Neutrophil (primary cell): Measurements from ENCODE around the gene RAD51B.

Experiments used
- H3K27ac ChIP-seq: fragments of 200-600 bp; sonication (generic); 2 replicates; pipeline ENCODE4 v1.5.1; 2016; ENCODE audit warnings: mild to moderate bottlenecking, moderate library complexity
- H3K27me3 ChIP-seq: fragments of 200-600 bp; sonication (generic); 2 replicates; pipeline ENCODE4 v1.6.0; 2016; ENCODE audit warnings: mild to moderate bottlenecking
- H3K36me3 ChIP-seq: fragments of 200-600 bp; sonication (generic); 2 replicates; pipeline ENCODE4 v1.5.1; 2017
- H3K4me1 ChIP-seq, 2 experiments: fragments of 200-600 bp in 1 of 2; sonication (generic) in 1 of 2; 1 replicate in 1 of 2; 2 replicates in 1 of 2; pipeline versions ENCODE4 v1.5.1 to v1.6.1; 2013 to 2016; ENCODE audit warnings: low read depth in 1 of 2, low read length in 1 of 2, mild to moderate bottlenecking in 1 of 2, moderate library complexity in 1 of 2; ENCODE audit not compliant: control insufficient read depth in 1 of 2, insufficient read depth in 1 of 2
- H3K4me3 ChIP-seq, 2 experiments: fragments of 200-600 bp in 1 of 2; sonication (generic) in 1 of 2; 1 replicate in 1 of 2; 2 replicates in 1 of 2; pipeline ENCODE4 v1.5.1; 2013 to 2016; ENCODE audit warnings: low read depth in 1 of 2, low read length in 1 of 2, mild to moderate bottlenecking in 1 of 2, moderate library complexity in 1 of 2
- H3K9me3 ChIP-seq: fragments of 200-600 bp; sonication (generic); 2 replicates; pipeline ENCODE4 v1.5.1; 2016
- CTCF ChIP-seq: fragments of 200-600 bp; sonication (generic); IDR thresholded peaks from 2 replicates; pipeline ENCODE4 v1.5.1; 2016; ENCODE audit warnings: antibody characterized with exemption

The RAD51B gene

GRCh38 chr14:68158640-68159039 is 339.1 kb downstream of the RAD51B start:
- Histone ChIP-seq H3K36me3 (no peaks in the 10 kb centered on the region), H3K9me3 (no peaks in the 10 kb centered on the region), H3K27me3 (no peaks in the 10 kb centered on the region), H3K4me3 (no peak overlapping the region), H3K4me1 (no peaks in the 10 kb centered on the region), H3K27ac (no peak overlapping the region)
- TF ChIP-seq CTCF, result no peak

- no peaks in the 10 kb centered on the region for H3K27me3 ChIP-seq
- no peak for TF ChIP-seq CTCF
- H3K36me3 ChIP-seq, result no peaks in the 10 kb centered on the region
- H3K27ac ChIP-seq, result no peak overlapping the region
- H3K9me3 ChIP-seq, result no peaks in the 10 kb centered on the region
- no peaks in the 10 kb centered on the region for H3K4me1 ChIP-seq
- no peak overlapping the region for H3K4me3 ChIP-seq
Measured at GRCh38 chr14:68159701-68160633, 340.4 kb downstream of the RAD51B start.

GRCh38 chr14:68160779-68161546 is 341.4 kb downstream of the RAD51B start:
- no peaks in the 10 kb centered on the region for H3K36me3 ChIP-seq
- no peak for TF ChIP-seq CTCF
- H3K9me3 ChIP-seq, result no peaks in the 10 kb centered on the region
- no peak overlapping the region for H3K4me3 ChIP-seq
- H3K4me1 ChIP-seq, result no peaks in the 10 kb centered on the region
- H3K27me3 ChIP-seq, result no peaks in the 10 kb centered on the region
- H3K27ac ChIP-seq, result no peak overlapping the region

- H3K9me3 ChIP-seq, result no peaks in the 10 kb centered on the region
- no peak for TF ChIP-seq CTCF
- no peaks in the 10 kb centered on the region for H3K36me3 ChIP-seq
- H3K4me1 ChIP-seq, result no peaks in the 10 kb centered on the region
- no peaks in the 10 kb centered on the region for H3K27me3 ChIP-seq
- H3K27ac ChIP-seq, result no peak overlapping the region
- H3K4me3 ChIP-seq, result no peak overlapping the region
Measured at GRCh38 chr14:68162887-68163286, 343.3 kb downstream of the RAD51B start.

- no peak overlapping the region for H3K4me3 ChIP-seq
- H3K9me3 ChIP-seq, result no peaks in the 10 kb centered on the region
- H3K36me3 ChIP-seq, result no peaks in the 10 kb centered on the region
- TF ChIP-seq CTCF, result no peak
- no peak overlapping the region for H3K27ac ChIP-seq
- H3K4me1 ChIP-seq, result no peaks in the 10 kb centered on the region
- no peaks in the 10 kb centered on the region for H3K27me3 ChIP-seq
Measured at GRCh38 chr14:68164711-68165113, 345.1 kb downstream of the RAD51B start.
